MG63 (cell line): Measurements from ENCODE around the gene HIVEP1. TPM values are rescaled to one million over a fixed set of nuclear protein-coding genes. Genes with fewer than 3 reads are reported as not detected.
A peak's percentile ranks its signal among the peaks of the same experiment; 100 is the strongest.

Source experiments
- DNase-seq: peaks from one replicate; pipeline ENCODE4 v3.0.0-alpha.2; 2020
- H3K27me3 ChIP-seq: fragments of 250-450 bp; sonication (Bioruptor Pico); 2 replicates; pipeline ENCODE4 v1.5.1; 2020; ENCODE audit warnings: mild to moderate bottlenecking, moderate library complexity
- H3K36me3 ChIP-seq: fragments of 250-450 bp; sonication (Bioruptor Pico); 2 replicates; pipeline ENCODE4 v1.5.1; 2020; ENCODE audit warnings: mild to moderate bottlenecking, moderate library complexity
- H3K4me3 ChIP-seq: fragments of 250-450 bp; sonication (Bioruptor Pico); 2 replicates; pipeline ENCODE4 v1.5.1; 2020; ENCODE audit warnings: mild to moderate bottlenecking, moderate library complexity
- H3K9me3 ChIP-seq: fragments of 250-450 bp; sonication (Bioruptor Pico); 2 replicates; pipeline ENCODE4 v1.5.1; 2020; ENCODE audit warnings: mild to moderate bottlenecking, moderate library complexity
- total RNA-seq: library from RNA; depleted of rRNA; stranded (reverse); fragments of >200 nt; shearing (Covaris generic); gene quantifications from 2 replicates; pipeline ENCODE4 v1.2.3, GENCODE V29; 2014; ENCODE audit warnings: low replicate concordance

HIVEP1 gene
- total RNA-seq, 1 experiment from 2014 or later = 3.1 TPM

DNA sequence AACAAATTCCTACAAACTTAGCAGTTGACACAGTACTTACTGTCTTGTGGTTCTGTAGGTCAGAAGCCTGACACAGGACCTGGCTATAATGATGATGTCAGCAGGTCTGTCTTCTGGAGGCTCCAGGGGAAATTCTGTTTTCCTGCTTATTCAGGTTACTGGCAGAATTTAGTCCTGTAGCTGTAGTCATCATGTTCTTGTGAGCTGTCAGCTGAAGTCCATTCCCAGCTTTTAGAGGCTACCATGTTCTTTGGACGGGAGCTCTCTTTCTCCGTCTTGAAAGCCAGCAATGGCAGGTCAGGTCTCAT, 99.2 kb downstream of the HIVEP1 start:
- Histone ChIP-seq H3K9me3 (no peaks in the 10 kb centered on the region; the same call in 1 of the 2 replicates), H3K36me3 (peaks cover 12% of the 10 kb centered on the region), H3K4me3 (no peak overlapping the region), H3K27me3 (no peaks in the 10 kb centered on the region)
- DNase-seq = no peak

DNA sequence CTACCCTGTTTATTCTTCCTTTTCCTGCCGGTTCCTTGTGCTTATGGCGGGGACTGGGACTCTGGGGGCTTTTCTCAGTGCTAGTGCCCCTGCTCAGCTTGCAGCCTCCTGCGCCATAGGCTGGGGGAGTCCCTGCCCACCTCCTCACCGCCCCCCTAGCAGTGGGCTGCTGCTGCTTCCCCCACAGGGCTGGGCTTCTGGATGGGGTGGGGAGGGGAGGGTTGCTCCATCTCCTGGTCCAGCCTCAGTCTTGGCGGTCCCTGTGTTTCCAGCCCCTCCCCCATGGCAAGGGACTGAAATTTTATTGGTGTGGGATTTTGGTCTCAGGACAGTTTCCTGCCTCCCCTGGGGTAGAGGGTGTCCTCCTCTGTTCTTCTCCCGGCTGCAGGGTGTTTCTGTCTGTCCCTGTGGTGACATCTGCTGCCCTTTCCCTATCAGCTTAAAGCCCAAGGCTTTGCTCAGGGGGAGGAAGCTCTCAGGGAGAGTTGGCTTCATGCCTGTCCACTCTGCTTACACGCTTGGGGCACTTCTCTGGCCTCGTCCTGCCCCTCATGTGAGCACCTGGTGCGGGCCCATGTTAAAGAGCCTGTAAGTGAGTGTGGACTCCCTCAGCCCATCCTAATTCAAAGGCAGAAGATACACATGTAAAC, 100.6 kb downstream of the HIVEP1 start:
- H3K27me3 ChIP-seq = no peaks in the 10 kb centered on the region
- no peak for DNase-seq

DNA sequence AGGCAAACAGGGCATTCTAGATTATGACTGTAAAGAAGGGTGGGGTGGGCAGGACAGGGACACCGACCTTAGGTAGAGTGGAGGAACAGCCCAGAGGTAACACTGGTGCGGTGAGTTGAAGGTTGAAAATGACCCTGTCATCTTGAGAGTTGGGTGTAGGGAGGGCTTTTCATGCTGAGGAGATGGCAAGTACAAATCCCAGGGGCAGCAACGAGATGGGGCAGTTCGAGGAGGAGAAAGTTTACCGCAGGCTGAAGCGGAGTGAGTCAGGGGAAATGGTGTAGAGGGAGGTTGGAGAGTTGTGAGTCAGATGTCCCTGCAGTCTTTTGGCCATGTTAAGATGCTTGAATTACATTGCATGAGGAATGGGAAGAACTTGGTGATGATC, 101.1 kb downstream of the HIVEP1 start:
- Histone ChIP-seq H3K27me3 (no peaks in the 10 kb centered on the region), H3K4me3 (no peak overlapping the region), H3K9me3 (peaks cover 6% of the 10 kb centered on the region), H3K36me3 (peaks cover 15% of the 10 kb centered on the region)
- peak; percentile 58 for DNase-seq

More for the DNA sequence above, 100.6 kb downstream of the HIVEP1 start:
- no peak overlapping the region for H3K4me3 ChIP-seq
- peaks cover 15% of the 10 kb centered on the region for H3K36me3 ChIP-seq
- peaks cover 6% of the 10 kb centered on the region for H3K9me3 ChIP-seq

DNA sequence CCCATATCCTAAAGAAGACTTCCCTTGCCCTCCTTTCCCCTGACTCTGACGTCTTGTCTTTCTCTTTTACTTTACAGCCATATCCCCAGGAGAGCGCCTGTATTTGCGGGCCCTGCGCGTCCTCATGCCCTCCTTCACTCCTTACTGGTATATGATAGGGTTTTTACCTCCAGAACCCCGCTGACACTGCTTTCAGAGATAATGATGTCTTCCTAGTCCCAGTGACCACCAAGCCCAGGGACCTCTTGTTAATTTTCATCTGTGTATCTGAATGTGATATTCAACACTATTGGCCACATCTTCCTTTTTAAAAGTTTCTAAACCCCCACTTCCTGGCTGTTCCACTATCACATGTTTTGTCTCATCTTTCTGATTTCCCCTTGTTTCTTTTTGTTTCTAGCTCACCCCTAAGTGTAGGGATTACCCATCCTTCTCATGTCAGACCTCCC, 102.0 kb downstream of the HIVEP1 start:
- H3K4me3 ChIP-seq = no peak overlapping the region
- H3K27me3 ChIP-seq = no peaks in the 10 kb centered on the region
- no peak for DNase-seq
- peaks cover 15% of the 10 kb centered on the region for H3K36me3 ChIP-seq
- H3K9me3 ChIP-seq = peaks cover 6% of the 10 kb centered on the region

DNA sequence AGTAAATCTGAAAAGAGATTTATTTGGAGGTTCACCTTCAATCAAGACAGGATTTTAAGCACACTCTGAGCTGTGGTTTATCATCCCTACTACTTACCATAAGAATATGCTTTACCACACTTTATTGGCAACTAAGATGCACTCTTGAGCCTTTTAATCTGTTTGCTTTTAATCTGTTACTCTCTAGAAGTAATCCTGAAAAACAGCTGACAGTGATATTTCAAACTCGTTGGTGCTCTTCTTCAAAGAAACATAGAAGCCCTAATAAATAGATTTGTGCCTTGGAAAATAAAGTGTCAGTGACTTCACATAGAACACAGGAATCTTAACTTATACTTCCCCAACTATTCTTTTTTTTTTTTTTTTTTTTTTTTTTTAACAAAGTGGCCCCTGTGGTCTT, 102.9 kb downstream of the HIVEP1 start:
- Histone ChIP-seq H3K4me3 (no peak overlapping the region), H3K9me3 (peaks cover 6% of the 10 kb centered on the region), H3K36me3 (peaks cover 19% of the 10 kb centered on the region), H3K27me3 (no peaks in the 10 kb centered on the region)
- no peak for DNase-seq

DNA sequence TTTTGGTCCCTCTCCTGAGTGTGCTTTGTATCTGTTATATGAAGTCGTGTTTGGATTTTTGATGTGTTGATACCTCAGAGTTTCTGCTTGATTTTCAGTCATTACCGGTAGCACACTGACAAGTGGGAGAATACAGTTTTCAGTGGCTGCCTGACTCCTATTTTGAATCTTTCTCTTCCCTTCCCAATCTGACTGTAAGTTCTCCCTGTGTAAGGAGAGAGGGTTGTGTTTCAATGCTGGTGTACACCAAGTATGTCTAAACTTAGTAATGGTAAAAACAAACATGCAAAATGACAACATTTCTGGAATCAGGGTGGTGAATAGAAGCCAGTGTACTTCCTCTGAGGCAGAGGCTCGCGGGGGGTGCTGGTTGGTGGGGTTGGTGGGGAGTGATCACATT, 103.4 kb downstream of the HIVEP1 start:
- Histone ChIP-seq H3K27me3 (no peaks in the 10 kb centered on the region), H3K4me3 (no peak overlapping the region), H3K9me3 (peaks cover 6% of the 10 kb centered on the region), H3K36me3 (peaks cover 24% of the 10 kb centered on the region)
- DNase-seq = no peak

DNA sequence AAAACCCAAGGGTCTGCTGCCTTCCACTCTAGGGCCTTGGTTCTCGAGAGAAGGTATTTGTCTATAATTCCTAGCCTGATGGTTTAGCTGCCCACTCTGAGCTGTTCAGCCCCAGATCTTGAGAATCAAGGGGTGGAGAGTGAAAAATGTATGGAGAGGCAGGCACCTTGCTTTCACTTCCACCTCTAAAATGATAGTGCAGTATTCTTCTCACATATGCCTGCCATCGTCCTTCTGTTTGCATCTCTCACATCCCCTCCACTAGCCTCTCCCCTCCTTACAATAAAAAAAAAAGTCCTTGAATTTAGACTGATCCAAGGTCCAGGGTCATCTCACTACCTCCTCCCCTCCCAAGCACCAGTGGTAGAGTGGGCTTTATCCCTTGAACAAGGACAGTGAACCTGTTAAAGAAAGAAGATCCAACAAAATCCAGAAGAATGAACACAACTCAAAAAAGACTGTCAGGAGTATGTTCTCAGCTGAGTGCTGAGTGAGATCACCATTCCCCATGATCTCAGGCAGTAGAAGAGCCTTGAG, 104.2 kb downstream of the HIVEP1 start:
- H3K9me3 ChIP-seq = peaks cover 6% of the 10 kb centered on the region
- peaks cover 26% of the 10 kb centered on the region for H3K36me3 ChIP-seq
- no peak for DNase-seq
- no peaks in the 10 kb centered on the region for H3K27me3 ChIP-seq
- no peak overlapping the region for H3K4me3 ChIP-seq

DNA sequence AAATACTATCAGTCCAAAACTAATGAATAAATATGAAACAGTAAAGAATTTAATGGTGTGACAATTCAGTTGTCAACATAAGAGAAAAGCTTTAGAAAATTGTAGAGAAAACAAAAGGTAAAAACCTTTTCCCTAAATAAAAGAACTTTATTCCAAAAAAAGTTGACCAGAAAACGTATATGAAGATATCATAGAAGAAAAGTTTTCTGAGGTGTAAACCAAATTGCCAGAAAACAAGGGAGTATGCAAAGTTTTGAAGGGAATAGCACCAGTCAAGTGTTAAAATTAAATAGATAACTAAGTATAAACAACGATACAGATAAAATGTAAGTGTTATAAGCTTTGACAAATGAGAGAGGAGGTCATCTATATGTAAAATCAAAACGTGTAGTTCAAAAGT, 104.9 kb downstream of the HIVEP1 start:
- H3K9me3 ChIP-seq = peaks cover 6% of the 10 kb centered on the region
- no peaks in the 10 kb centered on the region for H3K27me3 ChIP-seq
- peaks cover 28% of the 10 kb centered on the region for H3K36me3 ChIP-seq
- H3K4me3 ChIP-seq = no peak overlapping the region
- no peak for DNase-seq

DNA sequence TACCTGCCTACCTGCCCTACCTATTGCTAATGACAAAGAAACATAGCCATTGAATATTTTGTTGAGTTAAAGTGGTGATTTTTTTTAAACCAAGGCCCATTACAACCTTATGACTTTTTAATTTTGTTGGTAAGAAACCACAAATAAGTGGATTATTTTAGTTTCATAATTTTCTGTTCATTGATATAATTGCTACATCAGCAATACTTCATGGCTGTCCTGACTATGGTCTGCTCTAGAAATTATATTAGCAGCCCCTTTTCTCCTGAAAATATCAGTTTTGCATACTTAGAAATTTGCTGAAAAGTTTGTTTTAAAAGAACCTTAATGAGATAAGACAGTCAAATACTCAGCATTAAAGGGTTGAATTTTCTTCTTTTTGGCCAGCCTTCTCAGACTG, 106.5 kb downstream of the HIVEP1 start:
- peaks cover 6% of the 10 kb centered on the region for H3K9me3 ChIP-seq
- no peaks in the 10 kb centered on the region for H3K27me3 ChIP-seq
- H3K36me3 ChIP-seq = peaks cover 33% of the 10 kb centered on the region
- no peak for DNase-seq
- no peak overlapping the region for H3K4me3 ChIP-seq

DNA sequence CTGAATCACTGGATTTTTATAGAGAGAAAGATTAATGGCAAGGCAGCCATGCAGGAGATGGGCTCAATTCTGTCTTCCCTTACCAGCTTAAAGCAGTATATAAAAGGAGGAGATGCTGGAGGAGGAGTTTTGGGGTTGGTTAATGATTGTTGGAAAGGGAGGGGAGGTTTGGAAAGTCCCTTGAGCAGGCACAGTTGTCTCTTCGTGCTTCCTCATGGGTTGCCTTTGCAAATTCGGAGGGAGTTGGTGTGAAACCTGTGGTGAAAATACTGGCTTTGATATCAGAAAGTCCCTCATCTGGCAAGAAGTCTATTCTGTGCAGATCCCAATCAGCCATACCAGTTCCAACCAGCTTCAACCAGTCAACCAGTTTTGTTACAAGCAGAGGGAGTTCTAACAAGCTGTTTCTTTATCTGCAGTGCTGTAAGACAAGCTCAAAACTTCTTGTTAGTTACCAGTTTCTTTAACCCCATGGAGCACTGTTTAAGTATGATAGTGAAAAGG, 107.0 kb downstream of the HIVEP1 start:
- H3K9me3 ChIP-seq = peaks cover 6% of the 10 kb centered on the region
- no peak for DNase-seq
- peaks cover 30% of the 10 kb centered on the region for H3K36me3 ChIP-seq

DNA sequence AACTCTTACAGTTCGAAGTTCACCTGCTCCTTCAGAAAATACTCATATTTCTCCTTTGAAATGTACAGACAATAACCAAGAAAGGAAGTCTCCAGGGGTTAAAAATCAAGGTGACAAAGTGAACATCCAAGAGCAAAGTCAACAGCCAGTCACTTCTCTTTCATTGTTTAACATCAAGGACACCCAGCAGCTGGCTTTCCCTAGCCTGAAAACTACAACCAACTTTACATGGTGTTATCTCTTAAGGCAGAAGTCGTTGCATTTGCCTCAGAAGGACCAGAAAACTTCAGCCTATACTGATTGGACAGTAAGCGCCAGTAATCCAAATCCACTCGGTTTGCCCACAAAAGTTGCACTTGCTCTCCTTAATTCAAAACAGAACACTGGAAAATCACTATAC, 113.3 kb downstream of the HIVEP1 start:
- Histone ChIP-seq H3K36me3 (peaks cover 37% of the 10 kb centered on the region), H3K27me3 (no peaks in the 10 kb centered on the region), H3K9me3 (no peaks in the 10 kb centered on the region), H3K4me3 (no peak overlapping the region)
- DNase-seq = no peak

More for the DNA sequence above, 107.0 kb downstream of the HIVEP1 start:
- H3K4me3 ChIP-seq = no peak overlapping the region
- no peaks in the 10 kb centered on the region for H3K27me3 ChIP-seq

DNA sequence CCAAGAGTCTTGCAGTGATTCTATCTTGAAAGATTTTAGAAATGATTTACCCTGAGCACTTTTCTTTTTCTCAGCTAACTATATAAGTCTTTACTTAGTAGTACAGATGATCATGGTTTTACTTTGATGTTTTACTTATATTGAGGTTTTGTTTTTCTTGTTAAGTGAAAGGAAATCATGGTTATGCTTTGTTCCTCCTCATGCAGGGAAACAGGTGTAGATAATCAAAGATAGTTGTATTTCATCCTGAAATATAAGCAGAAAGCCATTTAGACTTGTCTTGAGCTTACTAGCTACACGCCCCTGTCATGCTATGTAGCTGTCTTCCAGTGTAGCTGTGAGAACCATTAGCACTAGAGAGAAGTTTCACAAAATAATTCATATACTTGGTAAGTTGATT, 113.9 kb downstream of the HIVEP1 start:
- DNase-seq = no peak
- no peaks in the 10 kb centered on the region for H3K9me3 ChIP-seq
- H3K4me3 ChIP-seq = no peak overlapping the region
- H3K36me3 ChIP-seq = peaks cover 30% of the 10 kb centered on the region
- no peaks in the 10 kb centered on the region for H3K27me3 ChIP-seq

DNA sequence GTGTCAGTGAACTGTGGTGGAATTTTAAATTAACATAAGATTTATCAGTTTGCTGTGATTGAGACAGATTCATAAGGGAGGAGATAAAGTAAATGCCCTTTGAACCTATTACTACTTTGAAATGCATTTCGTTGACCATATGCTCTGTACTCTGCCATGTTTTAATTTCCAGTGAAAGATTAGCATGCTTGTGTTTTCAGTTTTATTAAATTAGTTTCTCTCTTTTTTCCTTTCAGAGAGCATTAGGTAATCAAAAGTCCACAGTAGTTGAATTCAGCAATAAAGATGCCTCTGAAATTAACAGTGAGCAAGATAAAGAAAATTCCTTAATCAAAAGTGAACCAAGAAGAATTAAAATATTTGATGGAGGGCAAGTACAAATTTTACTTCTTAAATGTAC, 117.4 kb downstream of the HIVEP1 start:
- DNase-seq = no peak
- H3K27me3 ChIP-seq = no peaks in the 10 kb centered on the region
- peaks cover 17% of the 10 kb centered on the region for H3K36me3 ChIP-seq
- H3K9me3 ChIP-seq = no peaks in the 10 kb centered on the region
- no peak overlapping the region for H3K4me3 ChIP-seq

DNA sequence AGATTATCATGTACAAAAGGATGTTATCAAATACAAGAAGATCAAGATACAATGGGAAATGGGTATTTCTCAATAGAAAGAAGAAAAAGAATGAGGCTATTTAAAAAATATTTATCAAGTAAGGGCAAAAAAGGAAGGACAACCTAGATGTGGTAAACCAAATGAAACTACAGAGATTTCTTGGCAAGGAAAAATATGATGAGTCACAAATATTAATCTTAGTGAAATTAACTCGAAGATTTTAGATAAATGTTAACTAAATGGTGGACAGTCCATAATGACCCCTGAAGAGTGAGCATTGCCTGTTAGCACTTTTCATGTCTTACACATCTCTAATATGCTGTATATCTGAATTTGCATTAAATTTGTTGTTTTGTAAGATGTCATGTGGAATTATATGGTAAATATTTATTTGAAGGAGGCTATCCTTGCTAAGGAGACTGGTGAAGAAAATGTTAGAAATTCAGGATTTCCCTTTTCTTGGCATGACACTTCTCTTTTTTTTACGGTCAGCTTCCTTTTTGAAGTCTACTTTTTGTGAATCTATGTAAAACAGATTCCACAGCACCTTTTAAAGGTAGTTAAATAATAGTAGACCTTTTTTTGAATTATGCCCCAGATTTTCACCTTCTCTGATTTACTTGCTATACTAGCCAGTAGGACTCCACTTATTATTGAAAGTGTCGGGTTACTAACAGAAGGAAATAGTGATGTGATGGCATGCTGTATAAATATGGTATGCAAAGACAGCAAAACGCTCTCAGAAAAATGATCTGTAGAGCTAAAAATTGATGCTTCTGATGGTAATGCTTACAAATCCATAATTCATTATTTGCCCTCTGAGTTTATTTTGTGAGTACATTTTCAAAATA, 120.5 kb downstream of the HIVEP1 start:
- H3K4me3 ChIP-seq = no peak overlapping the region
- H3K36me3 ChIP-seq = peaks cover 3% of the 10 kb centered on the region
- H3K27me3 ChIP-seq = no peaks in the 10 kb centered on the region
- H3K9me3 ChIP-seq = no peaks in the 10 kb centered on the region
- no peak for DNase-seq

DNA sequence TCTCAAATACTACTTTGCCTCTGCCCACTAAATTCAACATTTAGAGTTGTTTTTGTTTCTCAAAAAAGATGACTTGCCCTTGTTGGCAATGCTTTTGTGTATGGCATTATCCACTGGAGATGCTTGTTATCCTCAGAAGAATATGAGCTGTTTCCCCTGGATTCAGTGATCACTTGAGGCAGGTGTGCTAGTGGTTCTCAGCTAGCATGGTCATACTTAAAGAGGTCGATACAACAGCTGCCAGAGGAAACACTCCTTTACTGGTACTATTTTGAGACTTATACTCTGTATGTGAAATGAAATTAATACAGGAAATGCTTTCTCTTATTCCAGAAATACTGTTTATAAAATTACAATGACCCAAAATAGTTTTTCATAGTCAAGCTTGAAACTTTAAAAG, 122.5 kb downstream of the HIVEP1 start:
- peaks cover 18% of the 10 kb centered on the region for H3K36me3 ChIP-seq
- no peak overlapping the region for H3K4me3 ChIP-seq
- H3K27me3 ChIP-seq = no peaks in the 10 kb centered on the region
- no peak for DNase-seq
- H3K9me3 ChIP-seq = no peaks in the 10 kb centered on the region

DNA sequence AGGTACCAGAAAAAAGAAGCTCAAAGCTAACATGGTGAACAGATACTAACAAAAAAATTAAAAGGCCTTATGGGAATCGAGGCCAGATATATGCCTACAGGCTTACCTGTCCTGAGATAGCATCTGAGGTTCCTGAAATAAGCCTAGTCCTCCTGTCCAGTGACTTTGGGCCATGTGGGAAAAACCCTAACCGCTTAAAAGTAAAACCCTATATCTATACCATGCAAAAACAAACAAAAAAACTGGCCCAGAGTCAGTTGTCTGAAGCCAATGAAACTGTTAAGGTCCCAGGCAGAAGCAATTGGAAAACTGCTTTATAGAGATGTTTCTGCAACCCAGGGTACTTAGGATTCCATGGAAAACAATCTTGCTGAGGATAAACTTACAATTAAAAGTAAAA, 122.9 kb downstream of the HIVEP1 start:
- DNase-seq = no peak
- Histone ChIP-seq H3K27me3 (no peaks in the 10 kb centered on the region), H3K4me3 (no peak overlapping the region), H3K36me3 (peaks cover 22% of the 10 kb centered on the region), H3K9me3 (no peaks in the 10 kb centered on the region)

DNA sequence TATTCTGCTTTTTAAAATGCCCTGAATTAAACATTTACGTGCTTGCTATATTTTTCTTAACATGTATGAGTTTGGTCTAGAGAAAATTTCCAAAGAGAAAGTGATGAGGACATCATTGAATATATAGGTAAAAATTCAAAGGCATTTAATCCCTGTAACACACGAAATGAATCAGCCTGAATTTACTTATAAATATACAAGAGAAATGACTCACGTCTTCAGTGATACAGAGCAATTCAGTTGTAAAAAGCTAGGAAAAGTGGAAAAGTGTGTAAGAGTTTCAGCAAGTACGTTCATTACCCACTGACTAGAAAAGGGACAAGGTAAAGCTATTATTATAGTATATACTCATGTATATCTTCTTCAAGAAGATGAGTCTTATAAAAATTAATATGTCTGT, 124.8 kb downstream of the HIVEP1 start:
- H3K4me3 ChIP-seq = no peak overlapping the region
- DNase-seq = no peak
- H3K9me3 ChIP-seq = no peaks in the 10 kb centered on the region
- H3K27me3 ChIP-seq = no peaks in the 10 kb centered on the region
- H3K36me3 ChIP-seq = peaks cover 37% of the 10 kb centered on the region
